Esophagus muscularis mucosa (tissue), 4 donors: ENCODE measurements around the gene SKOR2. TPM values are rescaled to one million over a fixed set of nuclear protein-coding genes. Genes with fewer than 3 reads are reported as not detected.
"Not testable (repeated sequence)": the region's sequence is repeated elsewhere in the genome, so short reads cannot be mapped to it uniquely, and the experiment has no call there.

Experiments
- DNase-seq: peaks from one replicate; pipeline ENCODE4 v3.0.0-alpha.2; 2017; ENCODE audit errors: extremely low spot score
- H3K27ac ChIP-seq, 4 donors: fragments of 200-600 bp; sonication (generic); replicated peaks in 1 of 4; 1 replicate in 3 of 4; 2 replicates in 1 of 4; pipeline ENCODE4 v1.5.1; 2016 to 2019; ENCODE audit warnings: mild to moderate bottlenecking in 1 of 4
- H3K27me3 ChIP-seq, 4 donors: fragments of 200-600 bp; sonication (generic); one replicate each; pipeline versions ENCODE4 v1.5.1 to v1.6.0; 2016 to 2019
- H3K36me3 ChIP-seq, 4 donors: fragments of 200-600 bp; sonication (generic); one replicate each; pipeline ENCODE4 v1.5.1; 2016 to 2019
- H3K4me1 ChIP-seq, 4 donors: fragments of 200-600 bp; sonication (generic); one replicate each; pipeline ENCODE4 v1.5.1; 2016 to 2019
- H3K4me3 ChIP-seq, 4 donors: fragments of 200-600 bp; sonication (generic); 1 replicate in 2 of 4; 2 replicates in 2 of 4; pipeline ENCODE4 v1.5.1; 2016 to 2019; ENCODE audit warnings: mild to moderate bottlenecking in 4 of 4, moderate library complexity in 1 of 4
- H3K9me3 ChIP-seq, 4 donors: fragments of 200-600 bp; sonication (generic); 1 replicate in 3 of 4; 2 replicates in 1 of 4; pipeline ENCODE4 v1.5.1; 2016 to 2019
- CTCF ChIP-seq, 3 experiments: fragments of 200-600 bp in 2 of 3; fragments of 450-650 bp in 1 of 3; sonication (generic) in 2 of 3; IDR thresholded peaks; one replicate each; pipeline ENCODE4 v1.5.1; 2017 to 2019; ENCODE audit warnings: antibody characterized with exemption in 3 of 3, mild to moderate bottlenecking in 2 of 3, moderate library complexity in 1 of 3
- EP300 ChIP-seq: sonication (generic); formaldehyde crosslinking; IDR thresholded peaks from one replicate; pipeline ENCODE4 v1.6.1; 2017; ENCODE audit warnings: antibody characterized with exemption
- POLR2A ChIP-seq: fragments of 450-650 bp; IDR thresholded peaks from one replicate; pipeline ENCODE4 v1.6.1; 2017; ENCODE audit warnings: antibody characterized with exemption, moderate library complexity, mild to moderate bottlenecking, low read depth
- POLR2AphosphoS5 ChIP-seq, 2 donors: sonication (generic); formaldehyde crosslinking; IDR thresholded peaks; one replicate each; pipeline ENCODE4 v1.6.1; 2017; ENCODE audit warnings: antibody characterized with exemption in 2 of 2
- WGBS: methylation state at CpG from one replicate; pipeline ENCODE4 v1.1.5; 2018; 5-methylcytosine and 5-hydroxymethylcytosine counted together
- intact Hi-C: fragments of 100-400 bp; cut with DNase I; formaldehyde crosslinking; loops from one replicate; pipeline ENCODE4 v1.15.1; 2023
- small RNA-seq, 3 donors: library from RNA; depleted of rRNA; stranded (forward); fragments of <200 nt; gene quantifications; one replicate each; pipeline ENCODE3, GENCODE V24; 2016
- total RNA-seq, 4 donors: library from RNA; depleted of rRNA; stranded (reverse); fragments of >200 nt; gene quantifications; one replicate each; pipeline versions ENCODE4 v1.1.0 to v1.2.1, GENCODE V29; 2016

The SKOR2 gene
- total RNA-seq, 4 donors from 2014 or later = not detected

- H3K27ac ChIP-seq = no peak overlapping the region
- no peaks in the 10 kb centered on the region for H3K36me3 ChIP-seq
- peaks cover 0 to 16% (median 7%) of the 10 kb centered on the region in 4 donors for H3K4me1 ChIP-seq
- H3K9me3 ChIP-seq = no peaks in the 10 kb centered on the region
- no peak for DNase-seq
- 80% methylated on average over 5 of the region's 5 CpGs for WGBS
- H3K27me3 ChIP-seq = no peaks in the 10 kb centered on the region
- no peak for TF ChIP-seq POLR2A
- TF ChIP-seq CTCF (IDR thresholded peaks at IDR 0.05) = no peak
- no peak overlapping the region for H3K4me3 ChIP-seq
- intact Hi-C loops = no loop called here
These were observed 88.2 kb downstream of the SKOR2 start for GRCh38 chr18:47163241-47163640.

- Histone ChIP-seq H3K4me3 (no peak overlapping the region), H3K9me3 (no peaks in the 10 kb centered on the region), H3K27me3 (no peaks in the 10 kb centered on the region), H3K36me3 (peaks cover 0 to 7% (median under 1%) of the 10 kb centered on the region in 4 donors), H3K27ac (no peak overlapping the region), H3K4me1 (no peaks in the 10 kb centered on the region)
- WGBS = 96% methylated on average over 5 of the region's 5 CpGs
- DNase-seq = no peak
- intact Hi-C loops = no loop called here
- TF ChIP-seq POLR2A (no peak), EP300 (no peak), CTCF (IDR thresholded peaks at IDR 0.05) (no peak), POLR2AphosphoS5 (IDR thresholded peaks at IDR 0.05) (no peak)
These were observed 91.2 kb downstream of the SKOR2 start for GRCh38 chr18:47160256-47160655.

GRCh38 chr18:47158404-47158803 lies 93.1 kb downstream of the SKOR2 start:
- 94% methylated on average over 16 of the region's 16 CpGs for WGBS
- DNase-seq, H3K4me3 ChIP-seq, intact Hi-C loops, H3K4me1 ChIP-seq, H3K27ac ChIP-seq, H3K27me3 ChIP-seq, H3K9me3 ChIP-seq: not testable (repeated sequence)
- peaks cover 0 to 23% (median 13%) of the 10 kb centered on the region in 4 donors for H3K36me3 ChIP-seq

Small RNA genes within 50 kb of the gene (small RNA-seq; reads per million reads assigned to genes)
- 0 reads per million in 3 donors for gene RNU6-1131P

Other genes starting within 250 kb of the SKOR2 start
- gene ELOA2, start 216.0 kb downstream of the SKOR2 start, total RNA-seq = not detected
- gene HDHD2, start 101.2 kb downstream of the SKOR2 start, total RNA-seq = 10 to 100 TPM; 13.8 to 21.7 (median 19.0) TPM
- 1 to 10 TPM; 7.0 to 9.1 (median 7.5) TPM for gene IER3IP1, start 75.3 kb downstream of the SKOR2 start, total RNA-seq